Myometrial cell (primary cell): ENCODE data around the gene MAPK14. TPM values are rescaled to one million over a fixed set of nuclear protein-coding genes. Genes with fewer than 3 reads are reported as not detected.

Experiments used
- total RNA-seq: library from RNA; depleted of rRNA; stranded (reverse); fragments of >200 nt; gene quantifications from 2 replicates; pipeline ENCODE4 v1.2.3, GENCODE V29; 2015

MAPK14 gene
- total RNA-seq, result 38.9 and 53.9 TPM in 2 replicates

GRCh38 chr6:36027501-36028087 lies at the start of gene MAPK14:
TSS of gene MAPK14 (plus strand) at chr6:36027808. CDS start at chr6:36028158, 350 bp downstream.

GRCh38 chr6:36023996-36024795 lies 3.4 kb upstream of the MAPK14 start, which contains the start of gene SLC26A8:
TSS of gene SLC26A8 (minus strand) at chr6:36024641. CDS start at chr6:36019707, 4,934 bp downstream.

DNA sequence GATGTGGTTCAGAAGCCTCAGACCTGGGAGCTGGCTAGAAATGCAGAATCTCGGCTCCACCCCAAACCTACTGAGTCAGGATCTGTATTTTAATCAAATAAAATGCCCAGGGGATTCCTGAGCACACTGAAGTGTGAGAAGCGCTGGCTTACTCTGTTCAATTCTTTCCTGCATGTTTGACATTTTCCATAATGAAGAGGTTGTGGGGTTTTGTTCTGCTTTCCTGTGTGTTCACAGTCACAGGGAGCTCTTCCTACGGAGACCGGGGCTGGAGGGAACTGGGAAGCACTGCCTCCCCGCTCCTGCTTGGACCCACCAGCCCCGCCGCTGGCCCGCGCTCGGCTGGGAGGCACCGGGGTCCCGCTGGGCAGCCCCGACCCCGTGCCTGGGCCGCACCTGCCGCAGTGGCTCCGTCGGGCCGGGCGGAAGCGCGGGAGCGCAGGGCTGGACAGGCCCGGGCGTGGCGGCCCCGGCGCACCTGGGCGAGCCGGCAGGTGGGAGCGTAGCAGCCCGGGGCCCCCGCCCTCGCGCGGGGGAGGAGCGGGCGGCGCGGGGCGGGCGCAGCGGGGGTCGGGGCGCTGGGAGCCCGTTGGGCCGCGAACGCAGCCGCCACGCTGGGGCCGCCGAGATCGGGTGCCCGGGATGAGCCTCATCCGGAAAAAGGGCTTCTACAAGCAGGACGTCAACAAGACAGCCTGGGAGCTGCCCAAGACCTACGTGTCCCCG lies 102.5 kb downstream of the MAPK14 start, which contains the start of gene MAPK13:
Gene MAPK13, plus strand, starts transcription at position 573 of the 726 bp plus-strand sequence. Its CDS starts 70 bp downstream, at position 643.

Other genes starting within 250 kb of the MAPK14 start
- not detected in 2 replicates for gene CLPSL1, start 246.8 kb upstream of the MAPK14 start, total RNA-seq
- not detected in 2 replicates for gene CLPS, start 230.5 kb upstream of the MAPK14 start, total RNA-seq
- gene LHFPL5, start 222.5 kb upstream of the MAPK14 start, total RNA-seq, result not detected in 2 replicates
- gene SRPK1, start 106.7 kb upstream of the MAPK14 start, total RNA-seq, result 46.1 and 77.3 TPM in 2 replicates
- not detected in 2 replicates for gene SLC26A8, start 3.2 kb upstream of the MAPK14 start, total RNA-seq
- 17.9 TPM in 2 replicates for gene MAPK13, start 102.7 kb downstream of the MAPK14 start, total RNA-seq
- gene BRPF3, start 168.9 kb downstream of the MAPK14 start, total RNA-seq, result 7.8 and 13.6 TPM in 2 replicates
- gene PNPLA1, start 242.3 kb downstream of the MAPK14 start, total RNA-seq, result not detected in 2 replicates